Ishikawa (cell line): ENCODE data around the gene CDPF1.

Experiments used
- EP300 ChIP-seq: IDR thresholded peaks from 2 replicates; pipeline ENCODE4 v1.6.1; 2012; ENCODE audit warnings: borderline replicate concordance
- REST ChIP-seq: IDR thresholded peaks from 2 replicates; pipeline ENCODE4 v1.6.1; 2012; ENCODE audit warnings: low read depth, mild to moderate bottlenecking

- no peak for TF ChIP-seq EP300
- no peak for TF ChIP-seq REST
Measured at GRCh38 chr22:46290843-46291785, 41.0 kb upstream of the CDPF1 start.
